22Rv1 (cell line): ENCODE results near the gene GAS6.

Source experiments
- H3K27ac ChIP-seq: fragments of 450-650 bp; 2 replicates; pipeline ENCODE4 v1.5.1; 2017
- CTCF ChIP-seq: fragments of 450-650 bp; IDR thresholded peaks from 2 replicates; pipeline ENCODE4 v1.5.1; 2017; ENCODE audit warnings: mild to moderate bottlenecking
- ZFX ChIP-seq: fragments of 450-650 bp; IDR thresholded peaks from 2 replicates; pipeline ENCODE4 v1.6.1; 2017; ENCODE audit warnings: antibody characterized with exemption, borderline replicate concordance

The GAS6 gene

GRCh38 chr13:113810640-113811039 is 53.2 kb downstream of the GAS6 start:
- H3K27ac ChIP-seq: no peak overlapping the region
- TF ChIP-seq ZFX (no peak), CTCF (no peak)

- no peak overlapping the region for H3K27ac ChIP-seq
- TF ChIP-seq CTCF: no peak
- no peak for TF ChIP-seq ZFX
Measured at GRCh38 chr13:113809934-113810333, 53.9 kb downstream of the GAS6 start.

GRCh38 chr13:113808058-113808834 is 55.6 kb downstream of the GAS6 start:
- TF ChIP-seq CTCF (no peak), ZFX (no peak)
- no peak overlapping the region for H3K27ac ChIP-seq

GRCh38 chr13:113806526-113806925 is 57.4 kb downstream of the GAS6 start:
- no peak overlapping the region for H3K27ac ChIP-seq
- TF ChIP-seq CTCF (no peak), ZFX (no peak)

GRCh38 chr13:113806104-113806471 is 57.8 kb downstream of the GAS6 start:
- TF ChIP-seq CTCF (no peak), ZFX (no peak)

GRCh38 chr13:113805431-113806103 is 58.3 kb downstream of the GAS6 start:
- TF ChIP-seq CTCF: no peak
- no peak for TF ChIP-seq ZFX
- no peak overlapping the region for H3K27ac ChIP-seq

More at GRCh38 chr13:113806104-113806471, 57.8 kb downstream of the GAS6 start:
- no peak overlapping the region for H3K27ac ChIP-seq
